HG03196 (cell line): ENCODE results near the gene AHSP.
"Not testable (repeated sequence)": the region's sequence is repeated elsewhere in the genome, so short reads cannot be mapped to it uniquely, and the experiment has no call there.

Source experiments
- ATAC-seq: cut with Tn5 transposase; IDR thresholded peaks from one replicate; pipeline ENCODE4 v1.9.1; 2021; ENCODE audit not compliant: unreplicated experiment

AHSP gene, protein sequence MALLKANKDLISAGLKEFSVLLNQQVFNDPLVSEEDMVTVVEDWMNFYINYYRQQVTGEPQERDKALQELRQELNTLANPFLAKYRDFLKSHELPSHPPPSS

DNA sequence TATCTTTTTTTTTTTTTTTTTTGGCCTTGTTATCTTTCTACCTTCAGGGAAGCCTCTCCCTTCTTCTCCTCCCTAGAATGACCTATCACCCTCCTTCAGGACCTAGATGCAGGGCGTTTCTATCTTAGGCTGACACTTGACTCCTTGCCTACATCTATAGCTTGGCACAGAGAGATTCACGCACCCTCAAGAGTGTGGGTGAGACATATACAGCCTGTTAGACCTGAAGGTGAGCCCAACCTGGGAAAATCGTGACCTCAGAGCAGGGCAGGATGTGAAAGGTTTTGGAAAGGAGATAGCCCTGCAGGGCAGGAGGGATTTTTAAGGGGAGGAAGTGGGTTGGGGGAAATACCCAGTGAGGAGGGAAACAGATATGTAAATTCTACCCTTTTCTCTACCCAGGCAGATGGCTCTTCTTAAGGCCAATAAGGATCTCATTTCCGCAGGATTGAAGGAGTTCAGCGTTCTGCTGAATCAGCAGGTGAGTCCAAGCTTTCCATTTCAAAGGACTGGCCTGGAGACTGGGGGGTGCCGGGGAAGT lies at the start of gene AHSP:
AHSP (plus strand) TSS at position 167 of the 541 bp plus-strand sequence; CDS start at position 407, 240 bp downstream.
- no peak for ATAC-seq

DNA sequence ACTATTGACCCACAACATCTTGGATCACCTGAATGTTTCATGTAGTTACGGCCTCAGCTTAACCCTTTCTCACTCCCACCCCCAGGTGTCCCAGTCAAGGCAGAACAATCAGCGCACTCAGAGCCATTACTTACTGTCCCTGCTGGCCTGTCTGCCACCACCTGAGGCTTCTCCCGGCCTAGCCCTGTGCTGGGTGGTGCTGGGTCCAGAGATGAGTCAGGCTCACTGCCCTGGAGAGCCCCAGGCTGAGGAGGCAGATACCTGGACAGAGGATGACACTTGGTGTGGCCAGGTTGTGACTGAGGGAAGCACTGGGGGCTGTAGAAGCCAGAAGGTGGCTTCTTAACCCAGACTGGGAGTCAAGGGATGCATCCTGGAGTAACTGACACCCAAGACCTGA lies 48.7 kb upstream of the AHSP start:
- ATAC-seq = no peak

DNA sequence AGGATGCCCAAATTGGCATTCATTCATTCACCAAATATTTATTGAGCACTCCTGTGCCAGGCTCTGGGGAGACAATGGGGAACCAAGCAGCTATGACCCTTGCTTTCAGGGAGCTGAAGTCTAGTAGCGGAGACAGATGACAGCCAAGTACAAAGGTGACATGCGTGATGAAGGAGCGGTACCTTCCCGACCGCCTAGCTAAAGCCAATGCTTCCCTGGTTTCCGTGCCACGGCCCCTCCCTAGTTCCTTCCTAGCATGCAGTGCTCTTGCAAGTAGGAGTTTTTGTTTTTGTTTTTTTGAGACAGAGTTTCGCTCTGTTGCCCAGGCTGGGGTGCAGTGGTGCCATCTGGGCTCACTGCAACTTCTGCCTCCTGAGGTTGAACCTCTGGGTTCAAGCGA lies 47.9 kb upstream of the AHSP start:
- no peak for ATAC-seq

DNA sequence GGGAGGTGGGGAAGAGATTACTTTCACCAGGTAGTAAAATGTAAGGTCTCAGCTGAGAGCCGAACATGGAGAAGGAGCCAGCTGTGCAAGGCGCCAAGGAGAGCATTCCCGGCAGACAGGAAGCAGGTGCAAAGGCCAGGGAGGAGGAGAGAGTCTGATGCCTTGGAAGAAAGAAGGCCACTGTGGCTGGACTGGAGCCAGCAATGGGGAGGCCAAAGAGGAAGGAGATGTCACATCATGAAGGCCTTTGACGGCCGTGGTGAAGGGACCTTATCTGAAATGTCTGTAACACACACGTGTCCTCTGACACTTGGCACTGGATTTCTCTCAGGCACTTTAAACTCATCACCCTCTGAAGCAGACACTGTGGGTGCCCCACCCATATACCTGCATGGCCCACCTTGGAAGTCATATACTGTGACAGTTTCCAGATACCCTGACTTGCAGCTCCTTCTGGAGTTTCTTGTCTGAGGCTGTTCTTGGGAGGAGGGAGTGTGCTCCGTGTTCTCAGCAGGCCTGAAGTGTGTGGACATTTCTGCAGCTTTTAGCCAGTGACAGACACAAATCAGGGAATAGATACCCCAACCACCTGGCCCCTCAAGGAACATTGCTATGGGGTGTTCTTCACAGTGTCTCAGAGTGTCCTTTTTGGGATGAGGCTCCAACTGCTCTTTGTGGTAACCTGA lies 46.7 kb upstream of the AHSP start:
- ATAC-seq = no peak

DNA sequence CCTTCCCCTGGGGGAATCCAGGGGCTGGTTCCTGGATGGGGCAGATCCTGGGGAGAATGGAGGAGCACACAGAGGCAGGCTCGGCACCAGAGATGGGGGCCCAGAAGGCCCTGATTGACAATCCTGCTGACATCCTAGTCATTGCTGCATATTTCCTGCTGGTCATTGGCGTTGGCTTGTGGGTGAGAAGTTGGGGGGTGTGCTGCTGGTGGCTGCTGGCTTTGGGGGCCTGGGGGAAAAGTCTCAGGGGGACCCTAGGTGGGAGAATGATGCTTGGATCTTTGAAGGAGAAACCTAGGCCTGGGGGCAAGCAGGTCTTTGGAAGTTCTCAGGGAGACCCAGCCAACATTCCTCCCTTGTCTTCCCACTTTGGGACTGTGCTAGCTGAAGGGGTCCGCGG lies 44.6 kb upstream of the AHSP start, which contains the start of gene SLC5A2:
SLC5A2 (plus strand) TSS at position 43 of the 400 bp plus-strand sequence; CDS start at position 57, 14 bp downstream.
- ATAC-seq = no peak

DNA sequence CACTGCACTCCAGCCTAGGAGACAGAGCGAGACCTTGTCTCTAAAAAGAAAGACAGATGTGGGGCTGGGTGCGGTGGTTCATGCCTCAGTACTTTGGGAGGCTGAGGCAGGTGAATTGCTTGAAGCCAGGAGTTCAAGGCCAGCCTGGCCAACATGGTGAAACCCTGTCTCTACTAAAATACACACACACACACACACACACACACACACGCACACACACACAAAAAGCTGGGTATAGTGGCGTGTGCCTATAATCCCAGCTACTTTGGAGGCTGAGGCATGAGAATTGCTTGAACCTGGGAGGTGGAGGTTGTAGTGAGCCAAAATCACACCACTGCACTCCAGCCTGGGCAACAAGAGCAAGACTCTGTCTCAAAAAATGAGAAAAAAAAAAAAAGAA lies 43.7 kb upstream of the AHSP start:
- not testable (repeated sequence) for ATAC-seq

DNA sequence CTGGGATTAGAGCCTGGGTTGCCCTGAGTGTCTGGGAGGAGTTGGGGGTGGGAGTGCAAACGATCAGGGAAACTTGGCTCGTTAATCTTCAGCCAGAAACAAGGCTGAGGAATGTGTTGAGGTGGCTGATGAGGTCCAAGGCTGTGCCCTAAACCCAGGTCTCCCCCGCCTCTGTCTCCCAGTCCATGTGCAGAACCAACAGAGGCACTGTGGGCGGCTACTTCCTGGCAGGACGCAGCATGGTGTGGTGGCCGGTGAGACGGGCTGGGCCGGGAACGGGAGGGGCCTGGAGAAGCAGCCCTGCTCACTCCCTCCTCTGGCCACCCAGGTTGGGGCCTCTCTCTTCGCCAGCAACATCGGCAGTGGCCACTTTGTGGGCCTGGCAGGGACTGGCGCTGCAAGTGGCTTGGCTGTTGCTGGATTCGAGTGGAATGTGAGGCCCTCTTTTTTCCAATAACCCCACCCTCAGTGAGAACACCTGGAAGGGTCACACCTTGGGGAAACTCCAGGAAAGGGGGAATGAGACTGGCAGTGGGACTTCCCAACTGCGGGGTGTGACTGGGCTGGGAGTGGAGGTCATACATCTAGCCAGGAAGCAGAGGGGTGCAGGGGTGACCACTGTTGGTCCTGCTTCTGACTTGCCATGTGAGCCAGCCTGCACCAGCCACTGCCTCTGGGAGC lies 43.1 kb upstream of the AHSP start:
- no peak for ATAC-seq

DNA sequence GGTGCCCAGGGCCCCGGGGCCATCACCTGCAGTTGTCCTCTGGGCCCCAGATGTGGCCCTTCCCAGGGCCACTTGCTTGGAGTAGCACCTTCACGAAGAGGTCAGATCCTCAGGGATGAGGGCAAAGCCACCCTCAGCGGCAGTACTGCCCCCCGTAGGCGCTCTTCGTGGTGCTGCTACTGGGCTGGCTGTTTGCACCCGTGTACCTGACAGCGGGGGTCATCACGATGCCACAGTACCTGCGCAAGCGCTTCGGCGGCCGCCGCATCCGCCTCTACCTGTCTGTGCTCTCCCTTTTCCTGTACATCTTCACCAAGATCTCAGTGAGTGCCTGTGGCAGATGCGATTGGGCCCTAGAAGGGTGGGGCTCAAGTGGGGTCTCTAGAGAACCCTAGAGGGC lies 42.1 kb upstream of the AHSP start:
- no peak for ATAC-seq

DNA sequence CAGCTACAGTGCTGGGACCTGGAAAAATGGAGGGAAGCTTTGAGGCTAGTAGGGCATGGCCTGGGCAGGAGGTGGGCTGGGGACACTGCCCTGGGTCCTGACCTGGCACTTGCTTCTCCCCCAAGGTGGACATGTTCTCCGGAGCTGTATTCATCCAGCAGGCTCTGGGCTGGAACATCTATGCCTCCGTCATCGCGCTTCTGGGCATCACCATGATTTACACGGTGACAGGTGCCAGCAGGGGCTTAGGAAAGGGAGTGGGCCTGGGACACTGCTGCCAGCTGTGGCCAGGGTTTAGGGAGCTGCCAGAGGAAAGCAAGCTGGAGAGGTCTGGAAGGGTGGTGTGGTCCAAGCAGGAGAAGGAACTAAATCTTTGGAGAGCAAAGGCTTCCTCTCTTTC lies 41.7 kb upstream of the AHSP start:
- ATAC-seq = no peak

DNA sequence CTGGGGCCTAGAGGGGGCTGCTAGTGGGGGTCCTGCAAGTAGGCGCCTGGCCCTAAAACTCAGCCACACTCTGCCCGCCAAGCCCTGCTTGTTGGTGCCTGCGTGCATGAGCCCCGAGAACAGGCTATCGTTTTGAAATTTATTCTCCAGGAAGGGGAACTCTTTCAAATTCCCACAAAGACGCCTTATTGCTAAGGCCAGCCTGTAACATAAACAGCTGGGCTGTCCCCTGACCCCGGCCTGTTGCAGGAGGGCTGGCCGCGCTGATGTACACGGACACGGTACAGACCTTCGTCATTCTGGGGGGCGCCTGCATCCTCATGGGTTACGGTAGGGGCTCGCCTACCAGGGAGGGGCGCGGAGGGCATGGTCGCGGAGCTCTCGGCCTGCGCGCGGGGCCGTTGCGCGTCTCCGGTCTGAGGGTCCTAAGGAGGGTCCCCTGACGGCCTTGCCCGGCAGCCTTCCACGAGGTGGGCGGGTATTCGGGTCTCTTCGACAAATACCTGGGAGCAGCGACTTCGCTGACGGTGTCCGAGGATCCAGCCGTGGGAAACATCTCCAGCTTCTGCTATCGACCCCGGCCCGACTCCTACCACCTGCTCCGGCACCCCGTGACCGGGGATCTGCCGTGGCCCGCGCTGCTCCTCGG lies 40.5 kb upstream of the AHSP start:
- no peak for ATAC-seq

DNA sequence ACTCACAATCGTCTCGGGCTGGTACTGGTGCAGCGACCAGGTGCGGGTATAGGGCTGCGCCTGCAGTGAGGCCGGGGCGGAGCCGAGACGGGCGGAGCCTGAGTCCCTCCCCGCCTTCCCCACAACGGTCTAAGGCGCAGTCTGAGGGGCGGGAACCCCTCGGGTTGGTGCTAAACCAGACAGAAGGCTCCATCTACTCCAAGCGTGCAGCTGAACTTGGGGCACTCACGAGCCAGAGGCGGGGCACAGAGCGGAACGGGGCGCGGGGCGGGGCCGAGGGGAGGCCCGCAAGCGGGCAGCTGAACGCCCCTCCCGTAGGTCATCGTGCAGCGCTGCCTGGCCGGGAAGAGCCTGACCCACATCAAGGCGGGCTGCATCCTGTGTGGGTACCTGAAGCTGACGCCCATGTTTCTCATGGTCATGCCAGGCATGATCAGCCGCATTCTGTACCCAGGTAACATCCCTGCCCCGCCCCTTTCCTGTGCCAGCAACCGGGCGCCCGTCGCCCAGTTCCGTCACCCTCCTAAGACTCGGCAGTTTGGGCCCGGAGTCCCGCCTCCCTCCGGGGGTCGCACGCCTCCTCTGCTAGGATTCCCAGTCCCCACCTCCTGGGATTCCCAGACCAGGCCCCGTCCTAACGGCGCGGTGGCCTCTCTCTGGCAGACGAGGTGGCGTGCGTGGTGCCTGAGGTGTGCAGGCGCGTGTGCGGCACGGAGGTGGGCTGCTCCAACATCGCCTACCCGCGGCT lies 39.8 kb upstream of the AHSP start:
- peak; percentile 66 for ATAC-seq

DNA sequence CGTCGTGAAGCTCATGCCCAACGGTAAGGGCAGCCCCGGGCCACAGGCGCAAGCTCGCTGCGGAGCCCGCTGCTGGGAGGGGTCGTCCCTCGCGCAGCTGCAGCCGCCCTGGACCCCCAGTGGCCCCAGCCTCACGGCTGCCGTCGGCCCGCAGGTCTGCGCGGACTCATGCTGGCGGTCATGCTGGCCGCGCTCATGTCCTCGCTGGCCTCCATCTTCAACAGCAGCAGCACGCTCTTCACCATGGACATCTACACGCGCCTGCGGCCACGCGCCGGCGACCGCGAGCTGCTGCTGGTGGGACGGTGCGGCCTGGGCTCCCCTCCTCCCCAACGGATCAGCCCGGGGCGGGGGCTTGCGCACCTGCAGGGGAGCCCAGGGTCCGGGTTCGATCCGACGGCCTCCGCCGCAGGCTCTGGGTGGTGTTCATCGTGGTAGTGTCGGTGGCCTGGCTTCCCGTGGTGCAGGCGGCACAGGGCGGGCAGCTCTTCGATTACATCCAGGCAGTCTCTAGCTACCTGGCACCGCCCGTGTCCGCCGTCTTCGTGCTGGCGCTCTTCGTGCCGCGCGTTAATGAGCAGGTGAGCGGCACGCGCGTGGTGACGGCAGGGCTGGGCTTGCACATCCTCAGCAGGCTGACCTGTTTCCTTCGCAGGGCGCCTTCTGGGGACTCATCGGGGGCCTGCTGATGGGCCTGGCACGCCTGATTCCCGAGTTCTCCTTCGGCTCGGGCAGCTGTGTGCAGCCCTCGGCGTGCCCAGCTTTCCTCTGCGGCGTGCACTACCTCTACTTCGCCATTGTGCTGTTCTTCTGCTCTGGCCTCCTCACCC lies 39.0 kb upstream of the AHSP start:
- no peak for ATAC-seq

DNA sequence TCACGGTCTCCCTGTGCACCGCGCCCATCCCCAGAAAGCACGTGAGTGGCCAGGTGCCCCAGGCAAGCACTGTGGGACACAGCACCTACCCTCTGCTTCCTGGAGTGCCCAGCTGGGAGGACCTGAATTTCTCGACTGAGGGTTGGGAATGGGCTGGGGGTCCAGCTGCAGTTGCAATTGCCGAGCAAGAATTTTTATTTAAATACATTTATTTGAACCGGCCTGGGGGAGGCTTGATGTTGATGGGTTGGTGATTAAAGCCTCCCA lies 38.5 kb upstream of the AHSP start:
- no peak for ATAC-seq

DNA sequence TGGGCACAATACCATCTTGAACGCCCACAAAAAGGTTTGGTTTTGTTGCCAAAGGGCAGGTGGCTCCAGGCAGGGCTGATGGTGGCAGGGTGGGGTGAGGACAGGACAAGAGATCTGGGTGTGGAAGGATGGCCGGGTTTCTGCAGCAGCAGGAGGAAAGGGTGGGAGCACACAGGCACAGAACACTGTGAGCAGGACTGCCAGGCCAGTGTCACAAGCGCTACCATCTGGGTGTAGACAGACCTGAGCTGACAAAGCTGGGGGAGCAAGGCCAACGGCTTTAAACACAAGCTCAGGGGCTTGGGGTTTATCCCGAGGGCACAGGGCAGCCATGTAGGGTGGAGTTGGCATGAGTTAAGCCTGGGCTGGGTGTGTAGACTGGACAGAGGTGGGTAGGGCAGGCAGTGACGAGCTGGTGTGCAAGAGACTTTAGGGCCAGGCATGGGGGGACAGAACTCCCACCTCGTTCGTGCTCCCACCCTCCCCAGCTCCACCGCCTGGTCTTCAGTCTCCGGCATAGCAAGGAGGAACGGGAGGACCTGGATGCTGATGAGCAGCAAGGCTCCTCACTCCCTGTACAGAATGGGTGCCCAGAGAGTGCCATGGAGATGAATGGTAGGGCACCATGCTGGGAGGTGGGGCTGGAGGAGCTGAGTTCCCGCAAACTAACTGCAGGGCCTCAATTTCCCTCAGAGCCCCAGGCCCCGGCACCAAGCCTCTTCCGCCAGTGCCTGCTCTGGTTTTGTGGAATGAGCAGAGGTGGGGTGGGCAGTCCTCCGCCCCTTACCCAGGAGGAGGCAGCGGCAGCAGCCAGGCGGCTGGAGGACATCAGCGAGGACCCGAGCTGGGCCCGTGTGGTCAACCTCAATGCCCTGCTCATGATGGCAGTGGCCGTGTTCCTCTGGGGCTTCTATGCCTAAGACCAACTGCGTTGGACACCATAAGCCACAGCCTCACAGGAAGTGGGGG lies 37.8 kb upstream of the AHSP start:
- ATAC-seq = no peak

DNA sequence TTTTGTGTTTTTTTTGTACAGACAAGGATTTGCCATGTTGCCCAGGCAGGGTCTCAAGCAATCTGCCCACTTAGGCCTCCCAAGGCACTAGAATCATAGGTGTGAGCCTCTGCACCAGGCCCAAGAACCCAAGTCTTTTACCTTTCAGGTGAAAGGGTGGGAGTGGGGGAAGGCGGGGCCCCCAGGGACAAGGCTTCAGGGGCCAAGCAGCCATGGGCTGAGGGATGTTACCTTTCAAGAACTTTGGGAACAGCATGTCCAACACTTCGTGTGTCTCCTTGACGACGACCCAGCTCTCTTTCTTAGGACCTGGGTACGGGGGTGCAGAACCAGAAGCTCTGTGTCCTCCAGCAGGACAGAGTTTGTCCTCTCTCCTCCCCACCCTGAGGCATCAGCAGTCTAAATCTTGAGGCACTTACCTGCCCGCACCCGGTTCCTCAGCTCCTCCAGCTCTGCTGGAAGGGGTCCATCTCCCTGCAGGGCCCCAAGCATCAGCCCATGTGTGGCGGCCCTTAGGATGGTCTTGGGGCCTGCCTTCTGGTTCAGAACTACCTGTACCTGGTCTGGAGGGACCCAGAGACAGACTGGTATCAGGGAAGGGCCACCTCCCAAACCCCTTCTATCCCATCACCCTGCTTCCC lies 35.8 kb upstream of the AHSP start:
- ATAC-seq = no peak

DNA sequence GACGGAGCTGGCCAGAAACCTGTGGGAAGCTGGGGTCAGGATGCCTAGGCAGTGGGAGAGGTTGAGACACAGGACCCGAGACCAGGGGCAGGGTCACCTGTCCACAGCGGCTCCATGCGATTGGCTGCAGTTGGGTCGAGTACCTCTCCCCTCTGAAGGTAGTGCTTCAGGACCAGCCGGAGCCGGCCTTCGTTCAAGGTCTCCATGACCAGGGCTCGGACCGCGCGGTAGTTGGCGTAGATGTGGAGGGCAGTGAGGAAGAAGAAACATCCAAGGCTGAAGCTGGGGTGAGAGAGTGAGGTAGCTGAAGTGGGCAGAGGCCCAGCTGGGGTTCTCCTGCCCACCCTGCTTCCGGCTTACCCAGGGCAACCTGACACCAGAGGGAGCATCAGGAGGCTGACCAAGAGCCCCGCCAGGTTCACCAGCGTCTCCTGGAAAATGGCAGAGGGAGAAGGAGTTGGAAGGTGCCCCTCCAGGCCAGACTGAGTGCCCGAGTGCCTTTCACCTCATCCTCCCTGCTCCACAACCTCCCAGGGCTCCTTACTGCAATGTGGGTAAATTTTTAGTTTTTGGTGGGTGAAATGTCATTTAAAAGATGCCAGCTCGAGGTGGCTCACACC lies 34.1 kb upstream of the AHSP start:
- no peak for ATAC-seq

DNA sequence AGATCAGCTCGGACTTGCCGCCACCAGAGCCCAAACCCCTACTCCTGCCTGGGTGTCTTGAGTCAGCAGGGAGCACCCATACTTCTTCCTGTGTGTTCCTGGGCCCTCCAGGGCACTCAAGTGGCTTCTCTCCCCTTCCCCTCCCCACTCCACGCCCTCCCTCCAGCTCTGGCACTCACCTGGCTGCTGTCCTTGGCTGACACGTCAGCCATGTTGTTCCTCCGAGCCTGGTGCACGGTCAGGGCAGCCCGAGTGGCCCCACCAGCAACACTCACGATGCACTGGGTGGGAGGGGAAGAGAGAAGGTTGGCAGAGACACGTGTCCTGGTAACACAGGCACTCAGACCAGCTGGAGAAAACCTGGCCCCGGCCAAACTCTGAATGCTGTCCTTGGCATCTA lies 31.0 kb upstream of the AHSP start:
- no peak for ATAC-seq

DNA sequence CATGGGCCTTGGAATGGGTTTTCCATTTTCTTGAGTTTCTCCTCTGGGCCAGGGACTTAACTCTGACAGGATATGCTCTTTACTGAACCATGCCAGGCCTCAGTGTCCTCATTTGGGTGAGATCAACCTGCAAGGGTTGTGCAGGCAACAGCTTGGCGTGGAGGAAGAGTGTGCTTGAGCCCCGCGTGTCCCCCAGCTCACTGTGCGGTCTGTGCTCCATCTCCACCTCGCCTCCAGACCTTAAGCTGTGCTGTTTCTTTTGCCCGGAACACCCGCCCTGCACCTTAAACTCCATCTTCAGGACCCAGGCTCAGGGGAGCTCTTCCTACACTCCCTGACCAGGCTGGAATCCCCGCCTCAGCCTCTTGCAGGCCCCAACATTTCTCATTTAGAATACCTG lies 29.2 kb upstream of the AHSP start:
- no peak for ATAC-seq
